ENCODE measurements around the gene TTC31. TPM values are rescaled to one million over a fixed set of nuclear protein-coding genes. Genes with fewer than 3 reads are reported as not detected.
A peak's percentile ranks its signal among the peaks of the same experiment; 100 is the strongest.

The TTC31 gene
- total RNA-seq, 1 experiment from 2014 or later, result 38.3 TPM

- TF ChIP-seq, protein P1, sequence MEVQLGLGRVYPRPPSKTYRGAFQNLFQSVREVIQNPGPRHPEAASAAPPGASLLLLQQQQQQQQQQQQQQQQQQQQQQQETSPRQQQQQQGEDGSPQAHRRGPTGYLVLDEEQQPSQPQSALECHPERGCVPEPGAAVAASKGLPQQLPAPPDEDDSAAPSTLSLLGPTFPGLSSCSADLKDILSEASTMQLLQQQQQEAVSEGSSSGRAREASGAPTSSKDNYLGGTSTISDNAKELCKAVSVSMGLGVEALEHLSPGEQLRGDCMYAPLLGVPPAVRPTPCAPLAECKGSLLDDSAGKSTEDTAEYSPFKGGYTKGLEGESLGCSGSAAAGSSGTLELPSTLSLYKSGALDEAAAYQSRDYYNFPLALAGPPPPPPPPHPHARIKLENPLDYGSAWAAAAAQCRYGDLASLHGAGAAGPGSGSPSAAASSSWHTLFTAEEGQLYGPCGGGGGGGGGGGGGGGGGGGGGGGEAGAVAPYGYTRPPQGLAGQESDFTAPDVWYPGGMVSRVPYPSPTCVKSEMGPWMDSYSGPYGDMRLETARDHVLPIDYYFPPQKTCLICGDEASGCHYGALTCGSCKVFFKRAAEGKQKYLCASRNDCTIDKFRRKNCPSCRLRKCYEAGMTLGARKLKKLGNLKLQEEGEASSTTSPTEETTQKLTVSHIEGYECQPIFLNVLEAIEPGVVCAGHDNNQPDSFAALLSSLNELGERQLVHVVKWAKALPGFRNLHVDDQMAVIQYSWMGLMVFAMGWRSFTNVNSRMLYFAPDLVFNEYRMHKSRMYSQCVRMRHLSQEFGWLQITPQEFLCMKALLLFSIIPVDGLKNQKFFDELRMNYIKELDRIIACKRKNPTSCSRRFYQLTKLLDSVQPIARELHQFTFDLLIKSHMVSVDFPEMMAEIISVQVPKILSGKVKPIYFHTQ (CRISPR knock-in tag; IDR thresholded peaks at IDR 0.05), result no peak
- TF ChIP-seq, protein P2, sequence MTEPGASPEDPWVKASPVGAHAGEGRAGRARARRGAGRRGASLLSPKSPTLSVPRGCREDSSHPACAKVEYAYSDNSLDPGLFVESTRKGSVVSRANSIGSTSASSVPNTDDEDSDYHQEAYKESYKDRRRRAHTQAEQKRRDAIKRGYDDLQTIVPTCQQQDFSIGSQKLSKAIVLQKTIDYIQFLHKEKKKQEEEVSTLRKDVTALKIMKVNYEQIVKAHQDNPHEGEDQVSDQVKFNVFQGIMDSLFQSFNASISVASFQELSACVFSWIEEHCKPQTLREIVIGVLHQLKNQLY (CRISPR knock-in tag; IDR thresholded peaks at IDR 0.05), result no peak
- TF ChIP-seq GRHL2 (CRISPR knock-in tag; IDR thresholded peaks at IDR 0.05; ENCODE audit: insufficient replicate concordance, severe bottlenecking), result no peak
- no peak for TF ChIP-seq TEAD4 (CRISPR knock-in tag; IDR thresholded peaks at IDR 0.05)
- no peak for TF ChIP-seq ELF4 (CRISPR knock-in tag; IDR thresholded peaks at IDR 0.05; ENCODE audit: low read depth)
- no peak for TF ChIP-seq GABPB1 (CRISPR knock-in tag; IDR thresholded peaks at IDR 0.05)
- TF ChIP-seq CTCF (IDR thresholded peaks at IDR 0.05), result no peak
- peak; percentile 49; the same call in 1 of the 2 replicates for TF ChIP-seq ARID4B (CRISPR knock-in tag; IDR thresholded peaks at IDR 0.05; ENCODE audit: borderline replicate concordance)
- no peak for TF ChIP-seq ESRRA (CRISPR knock-in tag; IDR thresholded peaks at IDR 0.05; ENCODE audit: borderline replicate concordance)
- no peak; the same call in 1 of the 2 replicates for TF ChIP-seq ZMAT4 (CRISPR knock-in tag; IDR thresholded peaks at IDR 0.05)
- TF ChIP-seq, protein P3, sequence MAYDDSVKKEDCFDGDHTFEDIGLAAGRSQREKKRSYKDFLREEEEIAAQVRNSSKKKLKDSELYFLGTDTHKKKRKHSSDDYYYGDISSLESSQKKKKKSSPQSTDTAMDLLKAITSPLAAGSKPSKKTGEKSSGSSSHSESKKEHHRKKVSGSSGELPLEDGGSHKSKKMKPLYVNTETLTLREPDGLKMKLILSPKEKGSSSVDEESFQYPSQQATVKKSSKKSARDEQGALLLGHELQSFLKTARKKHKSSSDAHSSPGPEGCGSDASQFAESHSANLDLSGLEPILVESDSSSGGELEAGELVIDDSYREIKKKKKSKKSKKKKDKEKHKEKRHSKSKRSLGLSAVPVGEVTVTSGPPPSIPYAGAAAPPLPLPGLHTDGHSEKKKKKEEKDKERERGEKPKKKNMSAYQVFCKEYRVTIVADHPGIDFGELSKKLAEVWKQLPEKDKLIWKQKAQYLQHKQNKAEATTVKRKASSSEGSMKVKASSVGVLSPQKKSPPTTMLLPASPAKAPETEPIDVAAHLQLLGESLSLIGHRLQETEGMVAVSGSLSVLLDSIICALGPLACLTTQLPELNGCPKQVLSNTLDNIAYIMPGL (CRISPR knock-in tag; IDR thresholded peaks at IDR 0.05), result no peak
- TF ChIP-seq, protein P4, sequence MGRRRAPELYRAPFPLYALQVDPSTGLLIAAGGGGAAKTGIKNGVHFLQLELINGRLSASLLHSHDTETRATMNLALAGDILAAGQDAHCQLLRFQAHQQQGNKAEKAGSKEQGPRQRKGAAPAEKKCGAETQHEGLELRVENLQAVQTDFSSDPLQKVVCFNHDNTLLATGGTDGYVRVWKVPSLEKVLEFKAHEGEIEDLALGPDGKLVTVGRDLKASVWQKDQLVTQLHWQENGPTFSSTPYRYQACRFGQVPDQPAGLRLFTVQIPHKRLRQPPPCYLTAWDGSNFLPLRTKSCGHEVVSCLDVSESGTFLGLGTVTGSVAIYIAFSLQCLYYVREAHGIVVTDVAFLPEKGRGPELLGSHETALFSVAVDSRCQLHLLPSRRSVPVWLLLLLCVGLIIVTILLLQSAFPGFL (CRISPR knock-in tag; IDR thresholded peaks at IDR 0.05; ENCODE audit: borderline replicate concordance), result 0 out of 2 replicates have a peak, but pooled peaks have one; percentile 1
- no peak for TF ChIP-seq NR2C2 (CRISPR knock-in tag; IDR thresholded peaks at IDR 0.05)
- TF ChIP-seq, protein P5, sequence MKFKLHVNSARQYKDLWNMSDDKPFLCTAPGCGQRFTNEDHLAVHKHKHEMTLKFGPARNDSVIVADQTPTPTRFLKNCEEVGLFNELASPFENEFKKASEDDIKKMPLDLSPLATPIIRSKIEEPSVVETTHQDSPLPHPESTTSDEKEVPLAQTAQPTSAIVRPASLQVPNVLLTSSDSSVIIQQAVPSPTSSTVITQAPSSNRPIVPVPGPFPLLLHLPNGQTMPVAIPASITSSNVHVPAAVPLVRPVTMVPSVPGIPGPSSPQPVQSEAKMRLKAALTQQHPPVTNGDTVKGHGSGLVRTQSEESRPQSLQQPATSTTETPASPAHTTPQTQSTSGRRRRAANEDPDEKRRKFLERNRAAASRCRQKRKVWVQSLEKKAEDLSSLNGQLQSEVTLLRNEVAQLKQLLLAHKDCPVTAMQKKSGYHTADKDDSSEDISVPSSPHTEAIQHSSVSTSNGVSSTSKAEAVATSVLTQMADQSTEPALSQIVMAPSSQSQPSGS (CRISPR knock-in tag; IDR thresholded peaks at IDR 0.05; ENCODE audit: borderline replicate concordance, low read depth), result no peak
- no peak for TF ChIP-seq TCF7 (CRISPR knock-in tag; IDR thresholded peaks at IDR 0.05; ENCODE audit: low read depth)
- TF ChIP-seq ZNF396 (CRISPR knock-in tag; IDR thresholded peaks at IDR 0.05; ENCODE audit: borderline replicate concordance), result no peak
- TF ChIP-seq, protein P6, sequence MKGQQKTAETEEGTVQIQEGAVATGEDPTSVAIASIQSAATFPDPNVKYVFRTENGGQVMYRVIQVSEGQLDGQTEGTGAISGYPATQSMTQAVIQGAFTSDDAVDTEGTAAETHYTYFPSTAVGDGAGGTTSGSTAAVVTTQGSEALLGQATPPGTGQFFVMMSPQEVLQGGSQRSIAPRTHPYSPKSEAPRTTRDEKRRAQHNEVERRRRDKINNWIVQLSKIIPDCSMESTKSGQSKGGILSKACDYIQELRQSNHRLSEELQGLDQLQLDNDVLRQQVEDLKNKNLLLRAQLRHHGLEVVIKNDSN (CRISPR knock-in tag; IDR thresholded peaks at IDR 0.05), result no peak
- TF ChIP-seq JAZF1 (CRISPR knock-in tag; IDR thresholded peaks at IDR 0.05), result no peak
- no peak for TF ChIP-seq ZBTB21 (CRISPR knock-in tag; IDR thresholded peaks at IDR 0.05; ENCODE audit: borderline replicate concordance)
Measured at GRCh38 chr2:74458132-74458937, 24.5 kb upstream of the TTC31 start, which contains the start of gene WBP1 (continued).
